Activated CD8-positive, alpha-beta memory T cell treated with anti-CD3 and anti-CD28 coated beads for 36 hours (primary cell): Measurements from ENCODE around the gene PALLD. TPM values are rescaled to one million over a fixed set of nuclear protein-coding genes. Genes with fewer than 3 reads are reported as not detected.
"Not testable (repeated sequence)": the region's sequence is repeated elsewhere in the genome, so short reads cannot be mapped to it uniquely, and the experiment has no call there.

Experiments
- CTCF ChIA-PET: fragments of 350-600 bp; sonication (Branson Sonifier 250); formaldehyde crosslinking; loops from one replicate; lab custom pipeline; 2021; ENCODE audit warnings: antibody characterized with exemption; lab: Charles Lee
- POLR2A ChIA-PET: fragments of 350-600 bp; sonication (Branson Sonifier 250); formaldehyde crosslinking; loops from one replicate; lab custom pipeline; 2021; ENCODE audit warnings: antibody characterized with exemption; lab: Charles Lee
- total RNA-seq, 2 experiments: library from RNA; stranded (reverse); gene quantifications; one replicate each; pipeline ENCODE4 v1.2.3, GENCODE V29; 2021

The PALLD gene
- under 1 TPM; 0.69 to 0.84 TPM for total RNA-seq

GRCh38 chr4:168496834-168497233 lies at the start of gene PALLD:
Gene PALLD (plus strand): TSS chr4:168497052.
- POLR2A ChIA-PET = no interaction called here

DNA sequence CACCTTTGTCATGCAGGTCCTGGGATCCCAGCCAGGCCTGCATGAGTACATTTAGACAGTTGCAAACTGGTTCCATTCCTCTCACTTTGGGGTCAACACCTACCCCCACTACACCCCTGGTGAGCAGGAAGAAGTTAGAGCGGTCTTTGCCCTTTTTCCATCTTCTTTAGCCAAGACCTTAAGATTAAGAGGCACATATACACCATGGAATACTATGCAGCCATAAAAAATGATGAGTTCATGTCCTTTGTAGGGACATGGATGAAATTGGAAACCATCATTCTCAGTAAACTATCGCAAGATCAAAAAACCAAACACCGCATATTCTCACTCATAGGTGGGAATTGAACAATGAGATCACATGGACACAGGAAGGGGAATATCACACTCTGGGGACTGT lies 47.8 kb upstream of the PALLD start:
- CTCF ChIA-PET, POLR2A ChIA-PET: not testable (repeated sequence)

More at GRCh38 chr4:168496834-168497233, at the start of gene PALLD:
- CTCF ChIA-PET = no interaction called here

DNA sequence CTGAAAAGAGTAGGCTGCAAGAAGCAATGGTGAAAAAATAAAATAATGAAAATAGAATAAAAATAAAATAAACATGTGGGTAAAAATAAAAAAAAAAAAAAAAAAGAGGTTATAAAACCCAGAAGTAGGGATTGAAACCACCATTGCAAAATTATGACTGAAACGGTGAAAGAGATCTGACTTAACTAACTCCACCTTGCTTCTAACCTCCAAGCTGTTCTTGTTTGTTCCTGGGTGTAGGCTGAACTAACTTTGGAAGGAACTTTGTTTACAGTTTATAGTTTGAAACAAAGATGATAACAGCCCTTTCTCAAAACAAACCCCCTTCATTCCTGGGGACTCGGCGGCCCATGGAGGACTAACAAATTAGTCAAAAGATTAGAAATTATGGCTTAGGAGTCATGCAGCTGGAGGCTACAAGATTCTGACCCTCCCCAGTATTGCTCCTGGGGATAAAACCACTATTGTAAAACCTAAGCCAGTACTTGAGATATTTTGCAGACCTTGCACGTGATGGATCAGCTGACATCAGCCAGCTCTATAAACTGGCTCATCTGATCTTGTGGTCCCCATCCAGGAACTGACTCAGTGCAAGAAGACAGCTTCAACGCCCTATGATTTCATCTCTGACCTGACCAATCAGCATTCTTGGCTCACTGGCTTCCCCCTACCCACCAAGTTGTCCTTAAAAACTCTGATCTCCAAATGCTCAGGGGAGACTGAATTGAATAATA lies 47.0 kb upstream of the PALLD start:
- ChIA-PET POLR2A (interaction anchor here (0.6 kb wide), 1 partner anchor 31 kb away, joined by 3 read pairs; no protein-coding TSS in a partner anchor), CTCF (no interaction called here)

- ChIA-PET POLR2A (no interaction called here), CTCF (interaction anchor here (1.9 kb wide), 1 partner anchor 29 kb away, joined by 6 read pairs; the partner anchor contains the start of gene DDX60L)
Measured at GRCh38 chr4:168451331-168451730, 45.5 kb upstream of the PALLD start.

DNA sequence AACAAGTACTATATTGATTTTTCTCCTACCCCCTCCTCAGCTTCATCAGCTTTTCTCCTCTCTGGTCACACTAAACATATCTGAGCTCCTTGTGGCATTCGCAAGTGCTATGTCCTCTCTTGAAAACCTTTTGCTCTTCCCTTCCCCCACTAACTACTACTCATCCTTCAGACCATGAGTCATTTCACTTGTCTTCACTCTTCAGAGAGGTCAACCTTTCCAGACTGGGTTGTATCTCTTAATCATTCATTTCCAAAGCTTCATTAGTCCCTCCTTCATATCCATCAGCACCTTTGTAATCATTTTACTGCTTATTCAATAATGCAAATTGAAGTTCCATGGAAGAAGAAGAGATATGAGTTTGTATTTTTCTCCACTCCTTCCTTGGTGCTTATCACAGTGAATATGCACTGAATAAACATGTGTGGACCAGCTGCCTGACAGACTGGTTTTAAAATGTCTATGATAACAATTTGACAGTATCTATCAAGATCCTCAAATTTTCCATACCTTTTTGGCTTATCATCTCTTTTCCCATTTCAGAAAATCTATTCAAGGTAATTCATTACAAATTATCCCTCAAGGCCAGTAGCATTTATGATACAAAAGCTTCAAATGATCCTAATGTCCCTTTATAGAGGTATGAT lies 45.0 kb upstream of the PALLD start:
- ChIA-PET CTCF (interaction anchor here (1.9 kb wide), 1 partner anchor 28 kb away, joined by 6 read pairs; the partner anchor contains the start of gene DDX60L), POLR2A (no interaction called here)

- ChIA-PET POLR2A (no interaction called here), CTCF (no interaction called here)
Measured at GRCh38 chr4:168453146-168453545, 43.7 kb upstream of the PALLD start.

GRCh38 chr4:168458256-168458655 lies 38.6 kb upstream of the PALLD start:
- CTCF ChIA-PET, POLR2A ChIA-PET: not testable (repeated sequence)

- POLR2A ChIA-PET = no interaction called here
- CTCF ChIA-PET = no interaction called here
Measured at GRCh38 chr4:168461821-168462220, 35.0 kb upstream of the PALLD start.

GRCh38 chr4:168472920-168473319 lies 23.9 kb upstream of the PALLD start:
- ChIA-PET POLR2A (no interaction called here), CTCF (interaction anchor here (1.5 kb wide), 1 partner anchor 154 kb away, joined by 3 read pairs; the partner anchor contains the start of gene DDX60)

DNA sequence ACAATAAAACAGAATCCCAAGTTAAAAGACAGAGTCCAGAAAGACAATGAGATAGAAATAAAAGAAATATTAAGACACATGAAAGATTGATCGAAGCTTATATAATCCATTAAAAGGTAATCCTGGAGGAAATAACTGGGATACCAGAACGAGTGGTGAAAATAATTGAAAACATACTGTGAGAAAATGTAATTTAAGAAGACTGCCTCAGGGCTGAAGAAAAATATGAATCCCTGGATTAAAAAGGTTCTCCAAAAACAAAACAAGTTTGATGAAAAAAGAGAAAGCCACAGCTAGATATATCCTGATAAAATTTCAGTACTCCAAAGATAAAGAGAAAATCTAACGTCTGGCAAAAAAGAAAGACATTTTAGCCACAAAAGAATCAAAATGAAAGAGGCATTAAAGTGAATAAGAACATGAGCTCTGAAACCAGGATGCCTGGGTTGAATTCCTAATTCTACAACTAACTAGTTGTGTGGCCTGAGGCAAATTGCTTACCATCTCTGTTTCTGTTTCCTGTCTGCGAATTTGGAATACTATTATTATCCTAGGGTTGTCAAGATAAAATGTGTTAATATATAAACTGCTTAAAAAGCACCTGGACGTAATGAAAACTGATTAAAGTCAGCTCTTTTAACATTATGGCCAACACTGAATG lies 22.1 kb upstream of the PALLD start:
- CTCF ChIA-PET = no interaction called here
- POLR2A ChIA-PET = no interaction called here

- ChIA-PET POLR2A (no interaction called here), CTCF (no interaction called here)
Measured at GRCh38 chr4:168475745-168476144, 21.1 kb upstream of the PALLD start.

- ChIA-PET POLR2A (interaction anchor here (1.0 kb wide), 1 partner anchor 531 kb away, joined by 9 read pairs; the partner anchor contains the start of gene CBR4), CTCF (no interaction called here)
Measured at GRCh38 chr4:168478868-168479267, 18.0 kb upstream of the PALLD start.

GRCh38 chr4:168480931-168481611 lies 15.8 kb upstream of the PALLD start:
- CTCF ChIA-PET = no interaction called here
- POLR2A ChIA-PET = interaction anchor here (0.7 kb wide), 1 partner anchor 31 kb away, joined by 3 read pairs; no protein-coding TSS in a partner anchor

DNA sequence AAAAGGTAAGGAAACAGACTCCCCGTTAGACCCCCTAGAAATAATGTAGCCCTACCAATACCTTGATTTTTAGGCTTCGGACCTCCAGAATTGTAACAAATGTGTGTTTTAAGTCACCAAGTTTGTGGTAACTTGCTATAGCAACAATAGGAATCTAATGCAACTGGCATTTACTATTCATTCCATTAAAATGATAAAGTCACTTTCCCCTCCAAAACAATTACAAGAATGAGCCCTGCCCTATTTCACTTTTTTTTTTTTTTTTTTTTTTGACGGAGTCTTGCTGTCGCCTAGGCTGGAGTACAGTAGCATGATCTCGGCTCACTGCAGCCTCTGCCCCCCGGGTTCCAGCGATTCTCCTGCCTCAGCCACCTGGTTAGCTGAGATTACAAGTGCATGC lies 13.0 kb upstream of the PALLD start:
- ChIA-PET POLR2A (no interaction called here), CTCF (no interaction called here)

DNA sequence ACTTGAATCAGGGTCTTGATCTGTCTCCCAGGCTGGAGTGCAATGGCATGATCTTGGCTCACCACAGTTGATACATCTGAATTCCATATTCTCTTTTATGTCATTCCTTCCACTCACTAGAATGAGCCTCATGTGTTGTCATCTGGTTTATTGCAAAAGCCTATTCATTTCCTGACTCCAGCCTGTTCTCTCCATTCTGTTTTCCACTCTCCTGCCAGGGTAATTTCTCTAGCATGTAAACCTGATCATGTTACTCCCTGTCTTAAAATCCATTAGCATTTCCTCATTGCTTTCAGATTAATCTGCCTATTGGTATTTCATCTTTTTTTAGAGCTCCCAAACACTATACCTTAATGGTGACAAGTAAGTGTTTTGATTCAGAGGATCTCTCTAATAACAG lies 12.2 kb upstream of the PALLD start:
- CTCF ChIA-PET = no interaction called here
- POLR2A ChIA-PET = no interaction called here

DNA sequence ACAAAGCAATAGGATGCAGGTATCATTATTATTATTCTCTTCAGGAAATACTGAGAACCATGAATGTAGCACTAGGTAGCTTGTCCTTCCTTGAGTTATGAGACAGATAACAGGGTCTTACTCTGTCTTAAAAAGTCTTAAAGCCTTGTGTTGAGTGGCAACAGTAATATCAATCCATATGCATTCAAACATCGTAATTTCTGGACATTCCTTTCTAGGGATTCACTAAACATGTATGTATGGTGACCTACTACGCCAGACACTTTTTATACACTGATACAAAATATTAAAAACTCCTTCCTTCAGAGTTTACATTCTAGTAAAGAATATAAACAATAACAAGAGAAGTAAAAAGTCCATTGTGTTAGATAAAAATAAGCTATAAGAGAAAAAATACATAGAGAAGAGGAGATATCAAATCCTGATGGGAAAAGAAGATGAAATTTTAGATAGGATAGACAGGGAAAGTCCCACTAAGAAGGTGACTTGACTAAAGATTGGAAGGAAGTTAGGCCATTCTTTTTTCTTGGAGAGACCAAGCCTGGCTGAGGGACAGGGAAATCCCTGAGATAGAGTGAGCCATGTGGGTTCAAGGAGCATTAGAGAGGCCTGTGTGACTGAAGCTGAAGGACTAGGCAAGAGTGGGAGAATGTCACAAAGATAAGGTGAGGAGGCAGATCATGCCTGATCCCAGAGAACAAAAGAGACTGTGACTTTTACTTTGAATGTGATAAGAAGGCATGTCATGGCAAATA lies 11.5 kb upstream of the PALLD start:
- POLR2A ChIA-PET = no interaction called here
- CTCF ChIA-PET = no interaction called here

GRCh38 chr4:168486912-168487281 lies 10.0 kb upstream of the PALLD start:
- ChIA-PET POLR2A (no interaction called here), CTCF (interaction anchor here (0.6 to 1.2 kb wide), 2 partner anchors 22 to 381 kb away, joined by 3 to 4 read pairs; no protein-coding TSS in a partner anchor)

GRCh38 chr4:168487282-168488035 lies 9.4 kb upstream of the PALLD start:
- ChIA-PET CTCF (interaction anchor here (1.2 kb wide), 1 partner anchor 21 kb away, joined by 4 read pairs; no protein-coding TSS in a partner anchor), POLR2A (interaction anchor here (0.7 kb wide), 1 partner anchor 22 kb away, joined by 3 read pairs; no protein-coding TSS in a partner anchor)
